Activated CD4-positive, alpha-beta T cell treated with anti-CD3 and anti-CD28 coated beads for 1 hour (primary cell): ENCODE results near the gene SLC49A4.

Experiments used
- DNase-seq: peaks from one replicate; pipeline ENCODE4 v3.0.0-alpha.2; 2020

SLC49A4 gene

GRCh38 chr3:122862381-122862780 is 67.5 kb downstream of the SLC49A4 start:
- DNase-seq = no peak

- DNase-seq = no peak
Observed at GRCh38 chr3:122864498-122864897, 69.6 kb downstream of the SLC49A4 start.

GRCh38 chr3:122868322-122868721 is 73.5 kb downstream of the SLC49A4 start:
- no peak for DNase-seq

GRCh38 chr3:122873741-122874515 is 79.1 kb downstream of the SLC49A4 start:
- no peak for DNase-seq

- DNase-seq = no peak
Observed at GRCh38 chr3:122875547-122876127, 80.8 kb downstream of the SLC49A4 start.

- no peak for DNase-seq
Observed at GRCh38 chr3:122880173-122880572, 85.3 kb downstream of the SLC49A4 start.

- DNase-seq = no peak
Observed at GRCh38 chr3:122880624-122881023, 85.8 kb downstream of the SLC49A4 start.

GRCh38 chr3:122882361-122882947 is 87.6 kb downstream of the SLC49A4 start:
- no peak for DNase-seq

GRCh38 chr3:122886251-122886650 is 91.4 kb downstream of the SLC49A4 start:
- DNase-seq = no peak

GRCh38 chr3:122886946-122887345 is 92.1 kb downstream of the SLC49A4 start:
- DNase-seq = no peak

GRCh38 chr3:122890077-122890719 is 95.3 kb downstream of the SLC49A4 start:
- DNase-seq = no peak

GRCh38 chr3:122890720-122891220 is 95.9 kb downstream of the SLC49A4 start:
- DNase-seq = no peak

GRCh38 chr3:122892118-122892960 is 97.5 kb downstream of the SLC49A4 start:
- no peak for DNase-seq

- DNase-seq = no peak
Observed at GRCh38 chr3:122893282-122893681, 98.4 kb downstream of the SLC49A4 start.

- no peak for DNase-seq
Observed at GRCh38 chr3:122893754-122894668, 99.1 kb downstream of the SLC49A4 start.

- DNase-seq = no peak
Observed at GRCh38 chr3:122898298-122898697, 103.4 kb downstream of the SLC49A4 start.

GRCh38 chr3:122902326-122902725 is 107.5 kb downstream of the SLC49A4 start:
- no peak for DNase-seq

- no peak for DNase-seq
Observed at GRCh38 chr3:122903171-122903570, 108.3 kb downstream of the SLC49A4 start.

- DNase-seq = no peak
Observed at GRCh38 chr3:122907471-122907870, 112.6 kb downstream of the SLC49A4 start.

- no peak for DNase-seq
Observed at GRCh38 chr3:122908251-122908650, 113.4 kb downstream of the SLC49A4 start.

GRCh38 chr3:122911901-122912300 is 117.0 kb downstream of the SLC49A4 start:
- no peak for DNase-seq
